ENCODE results near the gene CLEC16A. TPM values are rescaled to one million over a fixed set of nuclear protein-coding genes. Genes with fewer than 3 reads are reported as not detected.

Gene CLEC16A
- total RNA-seq, 3 donors from 2014 or later = 20.0 to 35.3 (median 33.1) TPM

DNA sequence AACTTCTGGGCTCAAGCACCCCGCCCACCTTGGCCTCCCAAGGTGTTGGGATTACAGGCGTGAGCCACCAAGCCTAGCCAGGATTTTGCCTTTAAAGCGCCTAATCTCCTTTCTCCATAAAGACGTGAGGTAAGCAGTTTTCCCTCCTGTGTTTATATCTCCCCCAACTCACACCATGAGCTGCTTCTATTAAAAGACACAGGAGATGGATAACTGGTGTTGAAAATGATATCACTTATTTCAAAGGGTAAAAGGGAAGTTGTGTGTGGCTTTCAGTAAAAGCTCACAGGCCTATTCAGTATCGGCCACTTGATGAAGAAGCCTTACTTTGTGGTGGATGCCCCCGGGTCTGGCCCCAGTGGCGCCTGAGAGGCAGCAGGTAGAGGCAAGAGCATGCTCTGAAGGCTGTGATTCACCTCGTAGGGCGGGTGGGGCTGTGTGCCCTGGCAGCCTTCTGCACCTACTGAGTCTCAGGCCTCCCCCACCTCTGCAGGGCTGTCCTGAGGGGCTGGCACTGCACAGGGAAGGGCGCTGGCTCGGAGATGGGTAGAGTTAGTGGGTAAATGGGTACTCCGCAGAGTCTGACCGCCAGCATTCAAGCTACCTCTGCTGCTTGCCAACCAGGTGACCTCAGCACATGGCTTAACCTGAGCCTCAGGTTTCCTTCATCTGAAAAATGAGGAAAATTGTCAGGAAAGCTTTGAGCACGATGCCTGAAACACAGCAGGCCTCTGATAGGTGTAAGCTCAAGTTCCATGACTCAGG is 146.8 kb downstream of the CLEC16A start:
- H3K27me3 ChIP-seq = no peaks in the 10 kb centered on the region
- intact Hi-C loops (cut with DNase I; ENCODE audit: low total_unique reads) = no loop called here
- H3K4me3 ChIP-seq = no peak overlapping the region
- TF ChIP-seq CTCF (IDR thresholded peaks at IDR 0.05) = no peak
- TF ChIP-seq POLR2AphosphoS5 (IDR thresholded peaks at IDR 0.05) = no peak
- TF ChIP-seq POLR2A (IDR thresholded peaks at IDR 0.05) = no peak
- no peaks in the 10 kb centered on the region for H3K9me3 ChIP-seq
- no peaks in the 10 kb centered on the region for H3K36me3 ChIP-seq
- no peak overlapping the region for H3K27ac ChIP-seq
- DNase-seq (ENCODE audit: low spot score in 2 of 2) = no peak
- H3K4me1 ChIP-seq = no peaks in the 10 kb centered on the region

DNA sequence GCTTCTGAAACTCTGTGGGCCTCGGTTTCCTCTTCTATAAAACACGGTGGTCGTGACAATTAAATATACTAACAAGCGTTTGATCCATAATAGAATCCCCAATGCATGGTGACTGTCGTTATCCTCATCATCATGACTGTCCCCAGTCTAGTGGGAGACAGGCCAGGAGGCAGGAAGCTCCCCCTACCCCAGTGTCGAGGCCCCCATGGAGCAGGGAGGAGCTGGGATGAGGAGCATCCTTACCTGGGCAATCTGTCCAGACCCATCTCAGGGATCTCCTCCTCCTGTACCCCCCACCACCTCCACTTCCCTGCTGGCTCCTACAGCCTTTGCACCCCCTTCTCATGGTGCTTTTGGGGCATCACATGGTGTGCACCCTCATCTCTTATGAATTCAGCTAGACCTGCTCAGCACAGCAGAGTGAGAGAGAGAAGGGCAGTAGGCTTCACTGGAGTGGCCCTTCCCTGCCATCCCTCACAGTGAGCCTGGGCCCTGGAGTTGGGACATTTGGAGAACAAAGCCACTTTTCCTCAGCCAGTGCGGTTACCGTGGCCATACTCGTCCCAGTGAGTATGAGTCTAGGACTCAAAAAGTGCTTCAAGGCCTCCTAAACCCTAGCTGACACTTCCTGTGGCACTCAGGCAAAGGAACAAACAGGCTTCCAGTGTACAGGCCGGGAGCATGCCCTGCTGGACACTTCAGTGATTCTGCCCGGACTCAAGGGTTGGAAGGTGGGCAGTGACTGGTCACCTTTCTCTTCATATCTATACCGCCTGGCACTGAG is 148.6 kb downstream of the CLEC16A start:
- no peak overlapping the region for H3K4me3 ChIP-seq
- no peaks in the 10 kb centered on the region for H3K36me3 ChIP-seq
- intact Hi-C loops (cut with DNase I; ENCODE audit: low total_unique reads) = no loop called here
- no peaks in the 10 kb centered on the region for H3K9me3 ChIP-seq
- no peak for TF ChIP-seq POLR2AphosphoS5 (IDR thresholded peaks at IDR 0.05)
- no peak for DNase-seq (ENCODE audit: low spot score in 2 of 2)
- H3K27ac ChIP-seq = no peak overlapping the region
- no peaks in the 10 kb centered on the region for H3K27me3 ChIP-seq
- no peaks in the 10 kb centered on the region for H3K4me1 ChIP-seq

DNA sequence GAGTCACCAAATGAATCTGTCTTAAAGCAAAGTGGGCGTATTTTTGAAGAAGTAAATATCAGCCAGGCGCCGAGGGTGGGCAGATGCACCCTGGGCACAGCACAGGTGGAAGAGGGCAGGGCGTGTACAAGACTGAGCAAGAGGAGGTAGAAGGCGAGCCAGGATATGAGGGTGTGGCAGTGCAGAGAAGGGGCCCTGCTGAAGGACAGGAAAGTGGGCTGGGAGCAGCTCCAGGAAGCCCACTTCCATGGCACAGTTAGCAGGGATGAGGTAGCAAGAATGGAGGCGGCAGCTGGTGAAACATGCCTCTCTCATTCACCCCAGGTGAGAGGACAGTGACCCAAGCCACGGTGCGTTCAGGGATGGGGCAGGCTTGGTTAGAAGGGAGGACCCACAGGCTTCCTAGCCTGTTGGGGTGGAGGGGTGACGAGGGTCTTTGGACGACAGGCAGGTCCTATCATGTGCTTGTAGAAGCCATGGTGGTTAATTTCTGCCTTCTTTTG is 149.3 kb downstream of the CLEC16A start:
- no peaks in the 10 kb centered on the region for H3K9me3 ChIP-seq
- intact Hi-C loops (cut with DNase I; ENCODE audit: low total_unique reads) = no loop called here
- no peak for DNase-seq (ENCODE audit: low spot score in 2 of 2)
- H3K27ac ChIP-seq = no peak overlapping the region
- no peak overlapping the region for H3K4me3 ChIP-seq
- no peaks in the 10 kb centered on the region for H3K36me3 ChIP-seq
- TF ChIP-seq POLR2AphosphoS5 (IDR thresholded peaks at IDR 0.05) (no peak), POLR2A (IDR thresholded peaks at IDR 0.05) (no peak), CTCF (IDR thresholded peaks at IDR 0.05) (no peak)
- H3K4me1 ChIP-seq = no peaks in the 10 kb centered on the region
- no peaks in the 10 kb centered on the region for H3K27me3 ChIP-seq

GRCh38 chr16:11094075-11094856 is 149.9 kb downstream of the CLEC16A start:
- TF ChIP-seq POLR2AphosphoS5 (IDR thresholded peaks at IDR 0.05) (no peak), CTCF (IDR thresholded peaks at IDR 0.05) (no peak), POLR2A (IDR thresholded peaks at IDR 0.05) (no peak)
- no peak for DNase-seq (ENCODE audit: low spot score in 2 of 2)
- Histone ChIP-seq H3K9me3 (no peaks in the 10 kb centered on the region), H3K4me3 (no peak overlapping the region), H3K27me3 (no peaks in the 10 kb centered on the region), H3K36me3 (no peaks in the 10 kb centered on the region), H3K27ac (no peak overlapping the region), H3K4me1 (no peaks in the 10 kb centered on the region)
- intact Hi-C loops (cut with DNase I; ENCODE audit: low total_unique reads) = no loop called here

DNA sequence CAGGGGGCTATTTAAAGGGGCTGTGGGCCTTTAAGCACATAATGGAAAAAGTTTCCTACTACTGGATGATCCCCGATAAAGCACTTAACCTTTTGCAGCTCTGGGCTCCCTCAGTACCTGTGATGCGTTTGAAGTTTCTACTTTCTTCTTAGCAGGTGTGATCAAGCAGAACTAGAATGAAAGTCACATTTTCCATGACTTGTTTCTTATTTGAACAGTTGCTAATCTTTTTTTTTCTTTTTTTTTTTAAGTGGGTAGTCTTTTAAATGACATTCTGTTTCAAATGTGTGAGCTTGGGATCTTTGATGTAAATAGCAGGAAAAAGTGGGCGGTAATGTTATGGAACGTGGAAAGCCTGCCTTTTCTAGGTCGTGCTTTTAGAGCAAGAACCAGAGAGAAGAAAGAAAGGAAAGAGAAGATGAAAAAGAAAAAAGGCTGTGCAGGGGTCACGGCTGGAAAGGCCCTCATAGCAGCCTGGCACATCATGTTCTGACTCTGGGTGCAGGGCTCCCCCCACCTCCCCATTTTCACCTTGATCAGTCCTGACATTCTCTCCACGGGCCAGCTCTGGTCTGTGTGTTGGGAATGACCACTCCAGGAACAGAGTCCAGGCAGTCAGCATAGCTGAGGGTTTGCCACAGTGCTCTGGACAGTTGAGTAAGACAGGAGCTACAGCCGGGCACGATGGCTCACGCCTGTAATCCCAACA is 150.6 kb downstream of the CLEC16A start:
- no peak for DNase-seq (ENCODE audit: low spot score in 2 of 2)
- H3K27me3 ChIP-seq = no peaks in the 10 kb centered on the region
- H3K36me3 ChIP-seq = no peaks in the 10 kb centered on the region
- TF ChIP-seq CTCF (IDR thresholded peaks at IDR 0.05) (no peak), POLR2AphosphoS5 (IDR thresholded peaks at IDR 0.05) (no peak), POLR2A (IDR thresholded peaks at IDR 0.05) (no peak)
- H3K4me1 ChIP-seq = no peaks in the 10 kb centered on the region
- intact Hi-C loops (cut with DNase I; ENCODE audit: low total_unique reads) = no loop called here
- no peak overlapping the region for H3K4me3 ChIP-seq
- no peak overlapping the region for H3K27ac ChIP-seq
- H3K9me3 ChIP-seq = no peaks in the 10 kb centered on the region

All from breast epithelium (tissue), 4 donors.